NB4 (cell line): Measurements from ENCODE around the gene HELLS.

Experiments used
- CTCF ChIP-seq: IDR thresholded peaks from one replicate; pipeline ENCODE4 v1.5.1; 2012; ENCODE audit warnings: low read depth, low read length
- POLR2A ChIP-seq: IDR thresholded peaks from 2 replicates; pipeline ENCODE4 v1.6.1; 2011; ENCODE audit warnings: mild to moderate bottlenecking; ENCODE audit not compliant: insufficient read length; ENCODE audit errors: extremely low read depth

- TF ChIP-seq CTCF (peak; percentile 44), POLR2A (no peak)
These were observed 45.5 kb upstream of the HELLS start for GRCh38 chr10:94500063-94500462.
